Heart right ventricle (tissue), 16 donors: Measurements from ENCODE around the gene ZDHHC11. TPM values are rescaled to one million over a fixed set of nuclear protein-coding genes. Genes with fewer than 3 reads are reported as not detected.

Experiments used
- ATAC-seq, 8 donors: fragments of 200-7000 bp; cut with Tn5 transposase; one replicate each; pipeline ENCODE4 v1.9.1; 2020; ENCODE audit warnings: mild to moderate bottlenecking in 8 of 8, moderate library complexity in 8 of 8, moderate number of reproducible peaks in 1 of 8
- DNase-seq, 2 donors: peaks; one replicate each; pipeline ENCODE4 v3.0.0-alpha.2; 2020
- H3K27ac ChIP-seq, 10 donors: fragments of 200-600 bp; sonication (generic) in 2 of 10; one replicate each; pipeline versions ENCODE4 v1.5.0 to v1.8.0; 2020 to 2022; ENCODE audit warnings: mild to moderate bottlenecking in 3 of 10
- H3K27me3 ChIP-seq, 7 donors: fragments of 200-600 bp; one replicate each; pipeline ENCODE4 v1.8.0; 2021 to 2022; ENCODE audit warnings: mild to moderate bottlenecking in 2 of 7
- H3K36me3 ChIP-seq, 9 donors: fragments of 200-600 bp; sonication (generic) in 1 of 9; one replicate each; pipeline versions ENCODE4 v1.5.0 to v1.8.0; 2020 to 2022; ENCODE audit warnings: mild to moderate bottlenecking in 2 of 9
- H3K4me1 ChIP-seq, 9 donors: fragments of 200-600 bp; sonication (generic) in 1 of 9; one replicate each; pipeline versions ENCODE4 v1.5.0 to v1.8.0; 2020 to 2022; ENCODE audit warnings: mild to moderate bottlenecking in 4 of 9
- H3K4me3 ChIP-seq, 10 donors: fragments of 200-600 bp; sonication (generic) in 2 of 10; one replicate each; pipeline versions ENCODE4 v1.5.0 to v1.8.0; 2020 to 2022; ENCODE audit warnings: mild to moderate bottlenecking in 7 of 10, moderate library complexity in 2 of 10
- H3K9me3 ChIP-seq, 11 donors: fragments of 200-600 bp in 10 of 11; sonication (generic) in 2 of 11; one replicate each; pipeline versions ENCODE4 v1.5.0 to v1.8.0; 2013 to 2022; ENCODE audit warnings: mild to moderate bottlenecking in 2 of 11, control low read depth in 1 of 11, moderate library complexity in 1 of 11
- WGBS, 2 donors: extraction: QIAGEN DNeasy Blood & Tissue Kit; methylation state at CpG; one replicate each; pipeline ENCODE4 v1.1.7; 2013; ENCODE audit warnings: inconsistent platforms in 1 of 2; 5-methylcytosine and 5-hydroxymethylcytosine counted together
- intact Hi-C, 10 donors: fragments of 100-400 bp; cut with DNase I; formaldehyde crosslinking; loops; one replicate each; pipeline versions ENCODE4 v1.11.1 to v1.14.2; 2022
- polyA plus RNA-seq, 2 donors: library from polyadenylated mRNA; stranded (reverse); fragments of 200-250 nt; gene quantifications; one replicate each; pipeline ENCODE4 v1.2.3, GENCODE V29; 2013
- total RNA-seq, 10 donors: library from RNA; stranded (reverse); fragmentation: NEBNext Ultra II Directional in 3 of 10; extraction: Animal tissue kit (Norgen Biotek cat#: 25700) in 3 of 10; gene quantifications; one replicate each; pipeline versions ENCODE4 v1.2.1 to v1.2.4, GENCODE V29; 2021 to 2023
- TF ChIP-seq, protein P1 (sequence below), 9 donors: fragments of 200-600 bp; sonication (generic) in 2 of 9; IDR thresholded peaks; one replicate each; pipeline versions ENCODE4 v1.5.0 to v1.8.0; 2021 to 2022; ENCODE audit warnings: antibody characterized with exemption in 9 of 9, mild to moderate bottlenecking in 5 of 9, moderate library complexity in 1 of 9
- donor health status: Arrhythmogenic right ventricular cardiomyopathy.
- donor health status: ischemic (EF 13 %, LVEDD 7.1; RV severe dilation, severe dysfunction).
- donor health status: healthy with polysubstance abuse.
- donor health status: DM: no; HTN: yes; CAD: no.
- donor health status: DM: no; HTN: no; CAD: no.
- donor health status: ischemic (EF 25% LVEDD 6.9; RV normal size, moderate dysfunction).
- donor health status: ischemic (EF 25% LVEDD 5.7; RV mildly dilated, moderate dysfunction).
- donor health status: healthy.
- donor health status: DM: yes; HTN: yes; CAD: no.
- donor health status: Ischemic cardiomyopathy.
- donor health status: ischemic (EF 35%, LVEDD 5.7; RV mildly dilated, moderate dysfunction).
- donor health status: nonischemic (EF 11% LVEDD 7.7; RV severe dilation, severe dysfunction).
- donor health status: DM: yes; HTN: yes; CAD: no.
- donor health status: PGD.
- donor health status: ischemic (EF 29% LVEDD 5.4; RV normal size, mild dysfunction).
- donor health status: nonischemic (EF 23%, LVEDD 6.1; RV moderate dilation, normal function).

ZDHHC11 gene
- total and polyA plus RNA-seq, 12 donors, result 7.8 to 54.7 (median 21.1) TPM

DNA sequence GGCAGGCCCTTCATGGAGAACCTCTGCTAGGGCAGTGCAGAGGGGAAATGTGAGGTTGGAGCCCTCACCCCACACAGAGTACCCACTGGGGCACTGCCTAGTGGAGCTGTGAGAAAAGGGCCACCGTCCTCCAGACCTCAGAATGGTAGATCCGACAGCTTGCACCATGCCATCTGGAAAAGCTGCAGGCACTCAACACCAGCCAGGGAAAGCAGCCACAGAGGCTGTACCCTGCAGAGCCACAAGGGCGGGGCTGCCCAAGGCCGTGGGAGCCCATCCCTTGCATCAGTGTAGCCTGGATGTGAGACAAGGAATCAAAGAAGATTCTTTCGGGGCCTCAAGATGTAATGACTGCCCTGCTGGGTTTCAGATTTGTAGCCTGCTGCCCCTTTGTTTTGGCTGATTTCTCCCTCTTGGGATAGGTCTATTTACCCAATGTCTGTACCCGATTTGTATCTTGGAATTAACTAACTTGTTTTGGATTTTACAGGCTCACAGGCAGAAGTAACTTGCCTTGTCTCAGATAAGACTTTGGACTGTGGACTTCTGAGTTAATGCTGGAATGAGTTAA, 16.6 kb upstream of the ZDHHC11 start:
- Histone ChIP-seq H3K27ac (no peak overlapping the region), H3K9me3 (no peaks in the 10 kb centered on the region), H3K27me3 (no peaks in the 10 kb centered on the region), H3K36me3 (peaks cover 0 to 100% (median 66%) of the 10 kb centered on the region in 9 donors), H3K4me3 (no peak overlapping the region), H3K4me1 (peaks cover 0 to 6% (median 0%) of the 10 kb centered on the region in 9 donors)
- intact Hi-C loops, result no loop called here
- 93 to 94% methylated on average over 6 of the region's 6 CpGs for WGBS, 2 donors
- ATAC-seq (no peak), DNase-seq (no peak)
- TF ChIP-seq, protein P1, sequence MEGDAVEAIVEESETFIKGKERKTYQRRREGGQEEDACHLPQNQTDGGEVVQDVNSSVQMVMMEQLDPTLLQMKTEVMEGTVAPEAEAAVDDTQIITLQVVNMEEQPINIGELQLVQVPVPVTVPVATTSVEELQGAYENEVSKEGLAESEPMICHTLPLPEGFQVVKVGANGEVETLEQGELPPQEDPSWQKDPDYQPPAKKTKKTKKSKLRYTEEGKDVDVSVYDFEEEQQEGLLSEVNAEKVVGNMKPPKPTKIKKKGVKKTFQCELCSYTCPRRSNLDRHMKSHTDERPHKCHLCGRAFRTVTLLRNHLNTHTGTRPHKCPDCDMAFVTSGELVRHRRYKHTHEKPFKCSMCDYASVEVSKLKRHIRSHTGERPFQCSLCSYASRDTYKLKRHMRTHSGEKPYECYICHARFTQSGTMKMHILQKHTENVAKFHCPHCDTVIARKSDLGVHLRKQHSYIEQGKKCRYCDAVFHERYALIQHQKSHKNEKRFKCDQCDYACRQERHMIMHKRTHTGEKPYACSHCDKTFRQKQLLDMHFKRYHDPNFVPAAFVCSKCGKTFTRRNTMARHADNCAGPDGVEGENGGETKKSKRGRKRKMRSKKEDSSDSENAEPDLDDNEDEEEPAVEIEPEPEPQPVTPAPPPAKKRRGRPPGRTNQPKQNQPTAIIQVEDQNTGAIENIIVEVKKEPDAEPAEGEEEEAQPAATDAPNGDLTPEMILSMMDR (IDR thresholded peaks at IDR 0.05), result no peak

DNA sequence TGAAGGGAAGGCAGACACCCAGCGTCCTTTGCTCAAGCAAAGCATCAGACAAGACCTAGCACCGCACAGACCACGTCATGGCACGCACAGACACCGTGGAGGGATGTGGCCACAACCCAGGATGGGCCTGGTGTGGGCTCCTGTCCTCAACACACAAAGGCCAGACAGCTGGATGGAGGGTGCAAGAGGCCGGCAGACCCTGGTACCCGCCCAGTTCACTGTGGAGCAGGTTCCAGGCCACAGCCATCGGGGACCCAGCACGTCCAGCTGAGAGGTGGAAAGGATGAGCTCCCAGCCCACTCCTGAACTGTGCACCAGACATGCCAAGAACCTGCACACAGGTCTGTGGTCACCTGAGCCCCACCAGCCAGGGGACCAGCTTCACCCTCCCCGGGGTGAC, 15.0 kb upstream of the ZDHHC11 start:
- intact Hi-C loops, result no loop called here
- Histone ChIP-seq H3K4me3 (no peak overlapping the region), H3K4me1 (no peaks in the 10 kb centered on the region), H3K27ac (no peak overlapping the region), H3K36me3 (peaks cover 0 to 93% (median 52%) of the 10 kb centered on the region in 9 donors), H3K27me3 (no peaks in the 10 kb centered on the region), H3K9me3 (no peaks in the 10 kb centered on the region)
- no peak for DNase-seq
- WGBS, 2 donors, result 95 to 98% methylated on average over 10 of the region's 10 CpGs
- TF ChIP-seq, protein P1 (IDR thresholded peaks at IDR 0.05), result no peak
- no peak for ATAC-seq

DNA sequence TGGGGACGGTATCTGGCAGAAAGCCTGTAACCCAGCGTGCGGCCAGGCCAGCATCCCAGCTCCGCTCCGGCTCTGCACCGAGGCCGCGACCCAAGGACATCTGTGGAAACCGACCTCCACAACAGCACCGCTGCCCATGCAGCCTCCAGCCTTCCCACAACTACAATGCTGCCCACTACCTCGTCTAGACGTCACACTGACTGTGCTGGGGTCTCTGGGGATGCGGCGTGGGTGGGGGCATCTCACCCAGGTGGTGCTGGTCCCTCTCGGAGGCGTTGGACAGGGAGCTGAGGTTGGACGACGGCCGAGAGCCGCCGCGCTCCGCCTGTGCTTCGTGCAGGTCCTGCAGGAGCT, 14.4 kb upstream of the ZDHHC11 start:
- Histone ChIP-seq H3K4me1 (no peaks in the 10 kb centered on the region), H3K36me3 (peaks cover 0 to 87% (median 49%) of the 10 kb centered on the region in 9 donors), H3K27ac (no peak overlapping the region), H3K9me3 (no peaks in the 10 kb centered on the region), H3K27me3 (no peaks in the 10 kb centered on the region), H3K4me3 (no peak overlapping the region)
- WGBS, 2 donors, result 94 to 95% methylated on average over 24 of the region's 24 CpGs
- TF ChIP-seq, protein P1 (IDR thresholded peaks at IDR 0.05), result no peak
- ATAC-seq, result peak in 1 of 8 donors; percentile 13
- intact Hi-C loops, result no loop called here
- DNase-seq, result no peak

DNA sequence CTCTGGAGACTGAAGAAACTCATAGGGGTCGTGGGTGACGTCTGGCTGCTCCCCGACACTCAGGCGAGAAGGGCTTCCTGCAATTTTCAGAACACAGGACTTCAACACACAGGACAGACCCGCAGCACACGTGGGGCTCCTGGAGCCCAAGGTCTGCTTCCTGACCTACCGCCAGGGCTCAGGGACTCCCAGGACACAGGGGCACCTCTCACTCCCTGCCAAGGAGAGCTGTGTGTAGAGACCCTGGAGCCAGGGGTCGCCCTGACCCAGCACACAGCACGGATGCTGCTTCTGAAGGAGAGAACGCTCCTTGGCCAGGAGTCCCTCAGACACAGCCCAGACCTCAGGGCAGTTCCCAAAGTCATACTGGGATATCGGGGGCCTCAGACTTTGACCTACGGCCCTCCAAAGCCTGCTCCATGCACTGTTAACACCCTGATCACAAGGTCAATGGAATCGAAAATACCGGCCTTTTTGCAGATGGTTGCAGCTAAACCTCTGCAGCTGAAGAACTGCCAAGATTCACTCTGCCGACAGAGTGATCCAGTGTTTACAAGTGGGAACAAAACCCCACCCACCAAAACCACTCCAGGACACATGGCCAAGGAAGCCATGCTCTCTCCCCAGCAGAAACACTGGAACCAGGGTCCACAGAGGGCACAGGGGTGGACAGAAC, 13.8 kb upstream of the ZDHHC11 start:
- Histone ChIP-seq H3K4me3 (no peak overlapping the region), H3K4me1 (no peaks in the 10 kb centered on the region), H3K27me3 (no peaks in the 10 kb centered on the region), H3K27ac (no peak overlapping the region), H3K36me3 (peaks cover 0 to 81% (median 44%) of the 10 kb centered on the region in 9 donors), H3K9me3 (no peaks in the 10 kb centered on the region)
- DNase-seq (no peak), ATAC-seq (peak in 1 of 8 donors; percentile 27)
- intact Hi-C loops, result no loop called here
- TF ChIP-seq, protein P1 (IDR thresholded peaks at IDR 0.05), result no peak
- 83 to 85% methylated on average over 15 of the region's 15 CpGs for WGBS, 2 donors
